ENCODE measurements around the gene ATP8A2. TPM values are rescaled to one million over a fixed set of nuclear protein-coding genes. Genes with fewer than 3 reads are reported as not detected.

The ATP8A2 gene
- total RNA-seq, 2 experiments from 2014 or later = 0.22 to 0.24 TPM

- intact Hi-C loops (cut with micrococcal nuclease) = no loop called here
- CTCF ChIA-PET = interaction anchor here (0.7 to 1.1 kb wide), 2 partner anchors 14 to 22 kb away, joined by 3 to 5 read pairs; no protein-coding TSS in a partner anchor
- H3K36me3 Mint-ChIP-seq (ENCODE audit: low read depth) = no peaks in the 10 kb centered on the region
- H3K4me3 Mint-ChIP-seq = no peak overlapping the region
- no peaks in the 10 kb centered on the region for H3K9me3 Mint-ChIP-seq
- no peak for DNase-seq
- H3K4me1 Mint-ChIP-seq (ENCODE audit: low read depth) = no peaks in the 10 kb centered on the region
- no peaks in the 10 kb centered on the region for H3K27me3 Mint-ChIP-seq (ENCODE audit: low read depth)
- no peak overlapping the region for H3K27ac Mint-ChIP-seq
Observed at GRCh38 chr13:25795277-25795676, 423.5 kb downstream of the ATP8A2 start.

- intact Hi-C loops (cut with micrococcal nuclease) = no loop called here
- H3K4me1 Mint-ChIP-seq (ENCODE audit: low read depth) = no peaks in the 10 kb centered on the region
- no peaks in the 10 kb centered on the region for H3K36me3 Mint-ChIP-seq (ENCODE audit: low read depth)
- H3K27me3 Mint-ChIP-seq (ENCODE audit: low read depth) = peaks cover 3% of the 10 kb centered on the region
- no peaks in the 10 kb centered on the region for H3K9me3 Mint-ChIP-seq
- no peak overlapping the region for H3K4me3 Mint-ChIP-seq
- H3K27ac Mint-ChIP-seq = no peak overlapping the region
- DNase-seq = no peak
- CTCF ChIA-PET = no interaction called here
Observed at GRCh38 chr13:25796474-25796873, 424.7 kb downstream of the ATP8A2 start.

- H3K4me3 Mint-ChIP-seq = no peak overlapping the region
- no peak overlapping the region for H3K27ac Mint-ChIP-seq
- intact Hi-C loops (cut with micrococcal nuclease) = no loop called here
- H3K27me3 Mint-ChIP-seq (ENCODE audit: low read depth) = peaks cover 12% of the 10 kb centered on the region
- CTCF ChIA-PET = interaction anchor here (0.7 kb wide), 1 partner anchor 10 kb away, joined by 3 read pairs; no protein-coding TSS in a partner anchor
- H3K9me3 Mint-ChIP-seq = peaks cover 3% of the 10 kb centered on the region
- H3K4me1 Mint-ChIP-seq (ENCODE audit: low read depth) = peaks cover 2% of the 10 kb centered on the region
- no peaks in the 10 kb centered on the region for H3K36me3 Mint-ChIP-seq (ENCODE audit: low read depth)
- DNase-seq = no peak
Observed at GRCh38 chr13:25798998-25799397, 427.2 kb downstream of the ATP8A2 start.

- H3K9me3 Mint-ChIP-seq = peaks cover 3% of the 10 kb centered on the region
- intact Hi-C loops (cut with micrococcal nuclease) = no loop called here
- CTCF ChIA-PET = no interaction called here
- peaks cover 2% of the 10 kb centered on the region for H3K4me1 Mint-ChIP-seq (ENCODE audit: low read depth)
- H3K27ac Mint-ChIP-seq = no peak overlapping the region
- no peak overlapping the region for H3K4me3 Mint-ChIP-seq
- H3K27me3 Mint-ChIP-seq (ENCODE audit: low read depth) = peaks cover 16% of the 10 kb centered on the region
- no peaks in the 10 kb centered on the region for H3K36me3 Mint-ChIP-seq (ENCODE audit: low read depth)
- no peak for DNase-seq
Observed at GRCh38 chr13:25800523-25800922, 428.7 kb downstream of the ATP8A2 start.

GRCh38 chr13:25802579-25802978 lies 430.8 kb downstream of the ATP8A2 start:
- intact Hi-C loops (cut with micrococcal nuclease) = no loop called here
- H3K27ac Mint-ChIP-seq = no peak overlapping the region
- H3K4me1 Mint-ChIP-seq (ENCODE audit: low read depth) = peaks cover 12% of the 10 kb centered on the region
- H3K4me3 Mint-ChIP-seq = no peak overlapping the region
- CTCF ChIA-PET = no interaction called here
- H3K27me3 Mint-ChIP-seq (ENCODE audit: low read depth) = peaks cover 16% of the 10 kb centered on the region
- H3K9me3 Mint-ChIP-seq = peaks cover 12% of the 10 kb centered on the region
- peaks cover 2% of the 10 kb centered on the region for H3K36me3 Mint-ChIP-seq (ENCODE audit: low read depth)
- no peak for DNase-seq

GRCh38 chr13:25803641-25804040 lies 431.9 kb downstream of the ATP8A2 start:
- intact Hi-C loops (cut with micrococcal nuclease) = no loop called here
- no peak for DNase-seq
- H3K27ac Mint-ChIP-seq = no peak overlapping the region
- H3K4me1 Mint-ChIP-seq (ENCODE audit: low read depth) = peaks cover 12% of the 10 kb centered on the region
- H3K36me3 Mint-ChIP-seq (ENCODE audit: low read depth) = peaks cover 2% of the 10 kb centered on the region
- H3K4me3 Mint-ChIP-seq = no peak overlapping the region
- peaks cover 13% of the 10 kb centered on the region for H3K9me3 Mint-ChIP-seq
- H3K27me3 Mint-ChIP-seq (ENCODE audit: low read depth) = peaks cover 16% of the 10 kb centered on the region
- CTCF ChIA-PET = no interaction called here

GRCh38 chr13:25806264-25806974 lies 434.6 kb downstream of the ATP8A2 start:
- Mint-ChIP-seq H3K27ac (peak overlapping the region; percentile 50), H3K4me3 (no peak overlapping the region)

GRCh38 chr13:25807562-25807961 lies 435.8 kb downstream of the ATP8A2 start:
- peaks cover 4% of the 10 kb centered on the region for H3K36me3 Mint-ChIP-seq (ENCODE audit: low read depth)
- DNase-seq = no peak
- peaks cover 17% of the 10 kb centered on the region for H3K9me3 Mint-ChIP-seq
- peaks cover 11% of the 10 kb centered on the region for H3K4me1 Mint-ChIP-seq (ENCODE audit: low read depth)
- H3K27ac Mint-ChIP-seq = no peak overlapping the region
- CTCF ChIA-PET = interaction anchor here (0.6 kb wide), 1 partner anchor 67 kb away, joined by 6 read pairs; no protein-coding TSS in a partner anchor
- intact Hi-C loops (cut with micrococcal nuclease) = loop anchor here (2.0 to 5.0 kb wide), 2 partner anchors 99 to 210 kb away; no protein-coding TSS in a partner anchor
- H3K27me3 Mint-ChIP-seq (ENCODE audit: low read depth) = peaks cover 16% of the 10 kb centered on the region
- H3K4me3 Mint-ChIP-seq = no peak overlapping the region

More at GRCh38 chr13:25806264-25806974, 434.6 kb downstream of the ATP8A2 start:
- intact Hi-C loops (cut with micrococcal nuclease) = loop anchor here (1.0 to 5.0 kb wide), 4 partner anchors 41 to 211 kb away; no protein-coding TSS in a partner anchor
- H3K27me3 Mint-ChIP-seq (ENCODE audit: low read depth) = peaks cover 18% of the 10 kb centered on the region
- DNase-seq = peak; percentile 7
- H3K9me3 Mint-ChIP-seq = peaks cover 15% of the 10 kb centered on the region
- peaks cover 12% of the 10 kb centered on the region for H3K4me1 Mint-ChIP-seq (ENCODE audit: low read depth)
- CTCF ChIA-PET = no interaction called here
- H3K36me3 Mint-ChIP-seq (ENCODE audit: low read depth) = peaks cover 3% of the 10 kb centered on the region

GRCh38 chr13:25811506-25811905 lies 439.7 kb downstream of the ATP8A2 start:
- peaks cover 11% of the 10 kb centered on the region for H3K9me3 Mint-ChIP-seq
- no peak for DNase-seq
- CTCF ChIA-PET = interaction anchor here (0.7 kb wide), 1 partner anchor 9 kb away, joined by 3 read pairs; no protein-coding TSS in a partner anchor
- peaks cover 7% of the 10 kb centered on the region for H3K27me3 Mint-ChIP-seq (ENCODE audit: low read depth)
- H3K4me3 Mint-ChIP-seq = no peak overlapping the region
- no peak overlapping the region for H3K27ac Mint-ChIP-seq
- intact Hi-C loops (cut with micrococcal nuclease) = no loop called here
- H3K36me3 Mint-ChIP-seq (ENCODE audit: low read depth) = peaks cover 2% of the 10 kb centered on the region
- H3K4me1 Mint-ChIP-seq (ENCODE audit: low read depth) = peaks cover 2% of the 10 kb centered on the region

GRCh38 chr13:25816239-25816638 lies 444.5 kb downstream of the ATP8A2 start:
- peaks cover 2% of the 10 kb centered on the region for H3K36me3 Mint-ChIP-seq (ENCODE audit: low read depth)
- H3K27me3 Mint-ChIP-seq (ENCODE audit: low read depth) = peaks cover 3% of the 10 kb centered on the region
- no peaks in the 10 kb centered on the region for H3K4me1 Mint-ChIP-seq (ENCODE audit: low read depth)
- DNase-seq = no peak
- CTCF ChIA-PET = interaction anchor here (0.5 kb wide), 1 partner anchor 242 kb away, joined by 3 read pairs; no protein-coding TSS in a partner anchor
- H3K27ac Mint-ChIP-seq = no peak overlapping the region
- intact Hi-C loops (cut with micrococcal nuclease) = no loop called here
- no peak overlapping the region for H3K4me3 Mint-ChIP-seq
- peaks cover 6% of the 10 kb centered on the region for H3K9me3 Mint-ChIP-seq

GRCh38 chr13:25819856-25820530 lies 448.2 kb downstream of the ATP8A2 start:
- Mint-ChIP-seq H3K9me3 (peaks cover 4% of the 10 kb centered on the region), H3K27me3 (ENCODE audit: low read depth) (no peaks in the 10 kb centered on the region), H3K36me3 (ENCODE audit: low read depth) (no peaks in the 10 kb centered on the region), H3K27ac (no peak overlapping the region), H3K4me1 (ENCODE audit: low read depth) (no peaks in the 10 kb centered on the region), H3K4me3 (no peak overlapping the region)
- intact Hi-C loops (cut with micrococcal nuclease) = no loop called here
- no peak for DNase-seq
- CTCF ChIA-PET = no interaction called here

GRCh38 chr13:25821776-25822175 lies 450.0 kb downstream of the ATP8A2 start:
- peaks cover 4% of the 10 kb centered on the region for H3K9me3 Mint-ChIP-seq
- H3K36me3 Mint-ChIP-seq (ENCODE audit: low read depth) = no peaks in the 10 kb centered on the region
- no peak overlapping the region for H3K27ac Mint-ChIP-seq
- no peaks in the 10 kb centered on the region for H3K4me1 Mint-ChIP-seq (ENCODE audit: low read depth)
- no peaks in the 10 kb centered on the region for H3K27me3 Mint-ChIP-seq (ENCODE audit: low read depth)
- intact Hi-C loops (cut with micrococcal nuclease) = no loop called here
- no peak overlapping the region for H3K4me3 Mint-ChIP-seq
- CTCF ChIA-PET = interaction anchor here (0.6 kb wide), 1 partner anchor 231 kb away, joined by 7 read pairs; no protein-coding TSS in a partner anchor
- no peak for DNase-seq

Measured in activated naive CD4-positive, alpha-beta T cell treated with anti-CD3 and anti-CD28 coated beads for 36 hours (primary cell).